Measurements from ENCODE around the gene FBXW5.

Gene FBXW5

DNA sequence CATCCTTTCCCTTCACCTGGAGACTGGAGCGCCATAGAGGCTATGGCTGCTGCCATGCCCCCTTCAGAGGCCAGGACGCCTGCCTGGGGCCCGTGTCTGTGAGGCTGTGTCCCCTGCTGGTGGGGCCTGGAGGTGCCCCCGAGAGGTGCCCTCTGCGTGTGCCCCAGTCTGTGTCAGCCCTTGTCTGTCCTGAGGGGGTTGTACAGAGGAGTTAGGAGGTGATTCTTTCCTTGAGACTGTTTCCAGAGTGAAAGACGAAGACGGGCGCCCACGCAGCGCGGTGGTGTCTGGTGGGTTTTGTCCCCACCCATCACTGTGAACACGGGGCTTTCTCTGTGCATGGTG is 33.7 kb downstream of the FBXW5 start:
- H3K9ac ChIP-seq (ENCODE audit: low read depth, low read length, poor library complexity, severe bottlenecking) = no peak overlapping the region
- H3K27me3 ChIP-seq (ENCODE audit: insufficient read depth, low read length, poor library complexity, severe bottlenecking) = no peaks in the 10 kb centered on the region
- H2AFZ ChIP-seq (ENCODE audit: low read length) = no peak overlapping the region
- peaks cover 75% of the 10 kb centered on the region; the same call in 1 of the 2 replicates for H3K36me3 ChIP-seq (ENCODE audit: insufficient read depth, low read length)
- no peaks in the 10 kb centered on the region for H3F3A ChIP-seq (ENCODE audit: low read depth)
- H3K9me3 ChIP-seq (ENCODE audit: insufficient read depth, low read depth, low read length) = no peaks in the 10 kb centered on the region
- H3K4me1 ChIP-seq (ENCODE audit: insufficient read depth, low read length, poor library complexity, severe bottlenecking) = no peaks in the 10 kb centered on the region
- H3K4me3 ChIP-seq (ENCODE audit: low read length, poor library complexity, severe bottlenecking) = no peak overlapping the region
- no peak overlapping the region for H3K4me2 ChIP-seq (ENCODE audit: low read depth, low read length, poor library complexity, severe bottlenecking)
- TF ChIP-seq CTCF (conservative IDR thresholded peaks at IDR 0.05; ENCODE audit: low read length) (0 out of 2 replicates have a peak, but pooled peaks have one; percentile 18), EZH2phosphoT487 (IDR thresholded peaks at IDR 0.05; ENCODE audit: borderline replicate concordance) (no peak)
- H3K9me2 ChIP-seq (replicated peaks; ENCODE audit: low read depth, low read length) = no peaks in the 10 kb centered on the region
- H3K79me2 ChIP-seq (ENCODE audit: insufficient read depth, low read length) = 0 out of 2 replicates have a peak, but pooled peaks cover 3% of the 10 kb centered on the region
- H4K20me1 ChIP-seq (ENCODE audit: insufficient read depth, low read length, poor library complexity, severe bottlenecking) = no peaks in the 10 kb centered on the region

DNA sequence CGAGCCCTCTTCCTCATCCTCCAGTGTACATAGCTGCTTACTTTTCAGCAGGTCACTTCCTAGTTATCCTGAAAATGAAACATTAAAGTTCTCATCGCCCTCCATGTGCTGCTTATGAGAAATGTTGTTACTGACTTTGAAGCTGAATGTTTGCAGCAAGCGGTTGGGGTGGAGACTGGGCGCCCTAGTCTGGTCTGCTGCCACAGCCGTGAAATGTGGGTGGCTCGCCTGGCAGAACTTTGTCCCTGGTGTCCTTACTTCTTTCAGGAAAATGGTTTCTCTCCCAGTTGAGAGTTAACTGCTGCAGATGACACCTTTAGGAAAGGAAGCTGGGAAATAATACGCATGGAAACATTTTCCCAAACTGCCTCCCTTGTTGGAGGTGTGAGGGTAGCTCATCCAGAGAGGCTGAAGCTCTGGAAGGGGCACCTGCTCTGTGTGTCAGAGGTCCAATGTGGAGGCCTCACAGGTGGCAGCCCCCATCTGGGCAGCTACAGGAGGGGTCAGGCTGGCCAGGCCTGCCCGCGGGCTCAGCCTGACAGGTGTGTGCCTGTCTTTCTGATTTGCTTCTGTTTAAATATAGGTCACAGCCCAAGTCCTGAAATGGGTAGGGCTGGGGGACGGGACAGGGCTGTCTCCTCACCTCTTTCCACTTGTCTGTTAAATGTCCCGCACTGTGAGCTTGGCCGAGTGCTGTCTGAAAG is 34.2 kb downstream of the FBXW5 start:
- Histone ChIP-seq H2AFZ (ENCODE audit: low read length) (no peak overlapping the region), H4K20me1 (ENCODE audit: insufficient read depth, low read length, poor library complexity, severe bottlenecking) (peaks cover 3% of the 10 kb centered on the region), H3K4me1 (ENCODE audit: insufficient read depth, low read length, poor library complexity, severe bottlenecking) (no peaks in the 10 kb centered on the region), H3K9me2 (replicated peaks; ENCODE audit: low read depth, low read length) (no peaks in the 10 kb centered on the region), H3K36me3 (ENCODE audit: insufficient read depth, low read length) (peaks cover 74% of the 10 kb centered on the region; the same call in 1 of the 2 replicates), H3K9ac (ENCODE audit: low read depth, low read length, poor library complexity, severe bottlenecking) (no peak overlapping the region), H3K4me3 (ENCODE audit: low read length, poor library complexity, severe bottlenecking) (no peak overlapping the region), H3F3A (ENCODE audit: low read depth) (no peaks in the 10 kb centered on the region), H3K27me3 (ENCODE audit: insufficient read depth, low read length, poor library complexity, severe bottlenecking) (no peaks in the 10 kb centered on the region), H3K79me2 (ENCODE audit: insufficient read depth, low read length) (0 out of 2 replicates have a peak, but pooled peaks cover 2% of the 10 kb centered on the region), H3K9me3 (ENCODE audit: insufficient read depth, low read depth, low read length) (no peaks in the 10 kb centered on the region), H3K4me2 (ENCODE audit: low read depth, low read length, poor library complexity, severe bottlenecking) (no peak overlapping the region)
- TF ChIP-seq CTCF (conservative IDR thresholded peaks at IDR 0.05; ENCODE audit: low read length) (no peak), EZH2phosphoT487 (IDR thresholded peaks at IDR 0.05; ENCODE audit: borderline replicate concordance) (no peak)

GRCh38 chr9:136907011-136907914 is 37.3 kb downstream of the FBXW5 start:
- Histone ChIP-seq H3K4me2 (ENCODE audit: low read depth, low read length, poor library complexity, severe bottlenecking) (no peak overlapping the region), H3F3A (ENCODE audit: low read depth) (no peaks in the 10 kb centered on the region), H2AFZ (ENCODE audit: low read length) (no peak overlapping the region), H4K20me1 (ENCODE audit: insufficient read depth, low read length, poor library complexity, severe bottlenecking) (peaks cover 12% of the 10 kb centered on the region), H3K9me2 (replicated peaks; ENCODE audit: low read depth, low read length) (no peaks in the 10 kb centered on the region), H3K4me3 (ENCODE audit: low read length, poor library complexity, severe bottlenecking) (no peak overlapping the region), H3K9ac (ENCODE audit: low read depth, low read length, poor library complexity, severe bottlenecking) (no peak overlapping the region), H3K4me1 (ENCODE audit: insufficient read depth, low read length, poor library complexity, severe bottlenecking) (no peaks in the 10 kb centered on the region), H3K9me3 (ENCODE audit: insufficient read depth, low read depth, low read length) (no peaks in the 10 kb centered on the region), H3K27me3 (ENCODE audit: insufficient read depth, low read length, poor library complexity, severe bottlenecking) (no peaks in the 10 kb centered on the region), H3K36me3 (ENCODE audit: insufficient read depth, low read length) (peaks cover 72% of the 10 kb centered on the region; the same call in 1 of the 2 replicates), H3K79me2 (ENCODE audit: insufficient read depth, low read length) (peaks cover 6% of the 10 kb centered on the region; the same call in 1 of the 2 replicates)
- TF ChIP-seq EZH2phosphoT487 (IDR thresholded peaks at IDR 0.05; ENCODE audit: borderline replicate concordance) (no peak), CTCF (conservative IDR thresholded peaks at IDR 0.05; ENCODE audit: low read length) (no peak)
